Right lobe of liver (tissue), 4 donors: ENCODE data around the gene SERPINF2.

Source experiments
- CTCF ChIP-seq, 4 donors: fragments of 200-600 bp in 3 of 4; fragments of 450-650 bp in 1 of 4; IDR thresholded peaks; one replicate each; pipeline versions ENCODE4 v1.5.1 to v1.8.0; 2016 to 2022; ENCODE audit warnings: antibody characterized with exemption in 4 of 4, mild to moderate bottlenecking in 2 of 4
- POLR2A ChIP-seq: fragments of 450-650 bp; IDR thresholded peaks from one replicate; pipeline ENCODE4 v1.6.1; 2017; ENCODE audit warnings: antibody characterized with exemption, mild to moderate bottlenecking
- donor health status: DM: no; HTN: no; CAD: no.
- donor health status: DM: no; HTN: no; CAD: no.
- donor health status: DM: no; HTN: yes; CAD: no.

GRCh38 chr17:1783834-1784611 lies 41.4 kb downstream of the SERPINF2 start:
- TF ChIP-seq CTCF (IDR thresholded peaks at IDR 0.05), result peak; percentile 68 to 81 (median 72)
- TF ChIP-seq POLR2A, result peak; percentile 74
